ENCODE results near the gene CHRNA9.

Gene CHRNA9

DNA sequence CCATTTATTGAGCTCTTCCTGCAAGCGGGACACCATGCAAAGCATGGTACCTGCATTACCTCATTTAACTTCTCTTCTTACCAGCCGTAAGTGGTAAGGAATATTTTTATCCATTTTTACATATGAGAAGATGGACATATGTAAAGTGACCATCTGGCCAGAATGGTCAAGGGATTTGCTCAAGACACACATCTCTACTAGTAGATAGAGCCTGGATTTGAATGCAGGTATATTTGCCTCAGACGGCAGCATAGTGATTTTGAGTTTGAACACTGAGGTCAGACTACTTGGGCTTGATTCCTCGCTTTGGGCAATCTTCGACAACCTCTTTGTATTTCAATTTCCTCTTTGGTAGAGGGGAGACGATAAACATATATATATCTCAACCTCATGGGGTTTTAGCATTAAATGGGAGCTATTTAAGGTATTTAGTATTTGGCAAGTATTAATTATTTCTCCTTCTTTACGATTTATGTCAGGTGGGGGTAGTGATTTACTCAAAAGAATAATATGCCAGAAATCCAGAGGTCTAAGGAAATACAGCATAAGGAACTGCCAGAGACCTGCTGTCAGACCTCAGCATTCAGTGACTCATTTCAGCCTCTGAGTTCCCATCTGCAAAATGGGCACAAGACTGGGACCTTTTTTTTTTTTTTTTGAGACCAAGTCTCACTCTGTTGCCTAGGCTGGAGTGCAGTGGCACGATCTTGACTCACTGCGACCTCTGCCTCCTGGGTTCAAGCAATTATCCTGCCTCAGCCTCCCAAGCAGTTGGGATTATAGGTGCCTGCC is 34.6 kb upstream of the CHRNA9 start:
- Mint-ChIP-seq H3K27ac (ENCODE audit: low read depth) (peak overlapping the region; percentile 93), H3K4me3 (peak overlapping the region; percentile 53), H3K4me1 (peaks cover 54% of the 10 kb centered on the region), H3K36me3 (ENCODE audit: insufficient read depth) (peaks cover 12% of the 10 kb centered on the region), H3K27me3 (no peaks in the 10 kb centered on the region), H3K9me3 (no peaks in the 10 kb centered on the region)
- DNase-seq (ENCODE audit: low spot score in 2 of 2) (no peak), ATAC-seq (replicated peaks; ENCODE audit: extremely low read depth, poor library complexity, severe bottlenecking) (no peak)

GRCh38 chr4:40301603-40302002 is 33.5 kb upstream of the CHRNA9 start:
- DNase-seq (ENCODE audit: low spot score in 2 of 2) (peak; percentile 38 to 73), ATAC-seq (replicated peaks; ENCODE audit: extremely low read depth, poor library complexity, severe bottlenecking) (peak; percentile 83)
- peak overlapping the region; percentile 93 for H3K27ac Mint-ChIP-seq (ENCODE audit: low read depth)
- peaks cover 18% of the 10 kb centered on the region for H3K36me3 Mint-ChIP-seq (ENCODE audit: insufficient read depth)
- peaks cover 64% of the 10 kb centered on the region for H3K4me1 Mint-ChIP-seq
- no peaks in the 10 kb centered on the region for H3K9me3 Mint-ChIP-seq
- no peaks in the 10 kb centered on the region for H3K27me3 Mint-ChIP-seq
- H3K4me3 Mint-ChIP-seq, result peak overlapping the region; percentile 53

- H3K4me3 Mint-ChIP-seq, result no peak overlapping the region
Observed at GRCh38 chr4:40303751-40304150, 31.4 kb upstream of the CHRNA9 start.

GRCh38 chr4:40305328-40306170 is 29.6 kb upstream of the CHRNA9 start:
- H3K9me3 Mint-ChIP-seq, result no peaks in the 10 kb centered on the region
- H3K27ac Mint-ChIP-seq (ENCODE audit: low read depth), result peak overlapping the region; percentile 98
- ATAC-seq (replicated peaks; ENCODE audit: extremely low read depth, poor library complexity, severe bottlenecking), result peak; percentile 16
- H3K4me3 Mint-ChIP-seq, result peak overlapping the region; percentile 54
- no peaks in the 10 kb centered on the region for H3K27me3 Mint-ChIP-seq
- DNase-seq (ENCODE audit: low spot score in 2 of 2), result peak in 1 of 2 donors; percentile 56
- peaks cover 73% of the 10 kb centered on the region for H3K4me1 Mint-ChIP-seq
- H3K36me3 Mint-ChIP-seq (ENCODE audit: insufficient read depth), result peaks cover 30% of the 10 kb centered on the region

More at GRCh38 chr4:40303751-40304150, 31.4 kb upstream of the CHRNA9 start:
- no peak for ATAC-seq (replicated peaks; ENCODE audit: extremely low read depth, poor library complexity, severe bottlenecking)
- no peaks in the 10 kb centered on the region for H3K9me3 Mint-ChIP-seq
- no peaks in the 10 kb centered on the region for H3K27me3 Mint-ChIP-seq
- peaks cover 72% of the 10 kb centered on the region for H3K4me1 Mint-ChIP-seq
- no peak overlapping the region for H3K27ac Mint-ChIP-seq (ENCODE audit: low read depth)
- peaks cover 25% of the 10 kb centered on the region for H3K36me3 Mint-ChIP-seq (ENCODE audit: insufficient read depth)
- no peak for DNase-seq (ENCODE audit: low spot score in 2 of 2)

DNA sequence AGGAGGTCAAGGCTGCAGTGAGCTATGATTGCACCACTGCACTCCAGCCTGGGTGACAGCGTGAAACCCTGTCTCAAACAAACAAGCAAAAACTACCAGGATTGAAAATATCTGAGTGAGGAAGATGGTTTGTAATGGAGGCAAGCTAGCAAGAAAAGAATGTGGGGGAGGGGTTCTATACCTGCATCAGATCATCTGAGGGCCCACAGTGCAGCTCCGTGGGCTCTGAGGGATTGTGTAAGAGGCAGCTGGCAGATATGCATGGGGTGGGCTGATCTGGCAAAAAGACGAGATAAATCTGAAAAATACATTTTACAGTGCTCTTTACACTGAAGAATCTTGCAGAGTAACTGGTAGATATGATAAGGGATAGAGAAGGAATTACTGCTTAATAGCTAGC is 28.9 kb upstream of the CHRNA9 start:
- no peak for DNase-seq (ENCODE audit: low spot score in 2 of 2)

GRCh38 chr4:40306976-40307375 is 28.2 kb upstream of the CHRNA9 start:
- Mint-ChIP-seq H3K27me3 (no peaks in the 10 kb centered on the region), H3K36me3 (ENCODE audit: insufficient read depth) (peaks cover 25% of the 10 kb centered on the region), H3K4me1 (peaks cover 60% of the 10 kb centered on the region), H3K4me3 (peak overlapping the region; percentile 54), H3K9me3 (no peaks in the 10 kb centered on the region), H3K27ac (ENCODE audit: low read depth) (peak overlapping the region; percentile 98)
- no peak for DNase-seq (ENCODE audit: low spot score in 2 of 2)
- ATAC-seq (replicated peaks; ENCODE audit: extremely low read depth, poor library complexity, severe bottlenecking), result no peak

More for the DNA sequence above, 28.9 kb upstream of the CHRNA9 start:
- ATAC-seq (replicated peaks; ENCODE audit: extremely low read depth, poor library complexity, severe bottlenecking), result no peak
- Mint-ChIP-seq H3K4me1 (peaks cover 68% of the 10 kb centered on the region), H3K4me3 (peak overlapping the region; percentile 54), H3K36me3 (ENCODE audit: insufficient read depth) (peaks cover 30% of the 10 kb centered on the region), H3K9me3 (no peaks in the 10 kb centered on the region), H3K27ac (ENCODE audit: low read depth) (peak overlapping the region; percentile 98), H3K27me3 (no peaks in the 10 kb centered on the region)

DNA sequence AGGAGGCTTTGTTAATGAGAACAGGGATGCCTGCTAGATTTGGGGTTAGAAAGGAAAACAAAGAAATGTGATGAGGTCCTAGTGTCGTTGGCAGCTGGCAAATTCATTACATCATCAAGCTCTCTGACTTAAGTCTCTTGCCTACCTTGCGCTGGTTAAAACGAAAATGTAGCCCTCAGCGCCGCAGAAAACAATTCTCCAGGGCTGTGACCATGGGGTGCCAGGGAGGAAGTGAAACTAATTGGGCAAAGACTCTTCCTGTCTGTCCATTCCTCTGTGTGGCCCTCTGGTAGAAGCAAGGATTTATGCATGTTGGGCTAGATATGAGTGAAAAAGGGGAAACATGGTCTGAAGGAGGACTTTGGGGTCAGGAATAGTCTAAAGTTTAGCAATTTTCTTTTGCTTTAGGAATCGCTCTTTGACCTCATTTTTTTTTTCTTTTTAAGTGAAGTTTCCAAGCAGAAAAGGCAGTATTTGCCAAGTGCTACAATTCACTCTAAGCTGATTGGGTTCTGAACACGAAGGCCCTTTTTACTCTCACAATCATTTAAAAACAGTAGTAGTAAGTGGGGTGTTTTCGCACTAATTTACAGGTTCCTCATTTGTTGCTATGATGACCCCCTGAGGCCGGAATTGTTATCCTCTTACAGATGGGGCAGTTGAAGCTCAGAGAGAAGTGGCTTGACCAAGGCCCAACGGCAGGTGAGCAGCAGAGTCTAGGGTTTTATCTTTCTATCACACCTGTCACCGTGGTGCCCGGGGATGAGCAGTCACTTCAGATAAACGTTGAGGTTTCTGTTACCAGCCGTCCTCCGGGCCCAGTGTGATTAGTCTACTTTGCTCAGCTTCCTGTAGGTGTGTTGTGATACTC is 27.3 kb upstream of the CHRNA9 start:
- peak in 1 of 2 donors; percentile 62 for DNase-seq (ENCODE audit: low spot score in 2 of 2)

GRCh38 chr4:40308528-40309122 is 26.5 kb upstream of the CHRNA9 start:
- Mint-ChIP-seq H3K9me3 (no peaks in the 10 kb centered on the region), H3K27me3 (no peaks in the 10 kb centered on the region), H3K4me1 (peaks cover 60% of the 10 kb centered on the region), H3K36me3 (ENCODE audit: insufficient read depth) (peaks cover 25% of the 10 kb centered on the region), H3K4me3 (peak overlapping the region; percentile 54), H3K27ac (ENCODE audit: low read depth) (peak overlapping the region; percentile 98)
- ATAC-seq (replicated peaks; ENCODE audit: extremely low read depth, poor library complexity, severe bottlenecking) (no peak), DNase-seq (ENCODE audit: low spot score in 2 of 2) (no peak)

More for the DNA sequence above, 27.3 kb upstream of the CHRNA9 start:
- Mint-ChIP-seq H3K27ac (ENCODE audit: low read depth) (peak overlapping the region; percentile 98), H3K4me3 (peak overlapping the region; percentile 54), H3K27me3 (no peaks in the 10 kb centered on the region), H3K4me1 (peaks cover 62% of the 10 kb centered on the region), H3K9me3 (no peaks in the 10 kb centered on the region), H3K36me3 (ENCODE audit: insufficient read depth) (peaks cover 25% of the 10 kb centered on the region)
- peak; percentile 62 for ATAC-seq (replicated peaks; ENCODE audit: extremely low read depth, poor library complexity, severe bottlenecking)

DNA sequence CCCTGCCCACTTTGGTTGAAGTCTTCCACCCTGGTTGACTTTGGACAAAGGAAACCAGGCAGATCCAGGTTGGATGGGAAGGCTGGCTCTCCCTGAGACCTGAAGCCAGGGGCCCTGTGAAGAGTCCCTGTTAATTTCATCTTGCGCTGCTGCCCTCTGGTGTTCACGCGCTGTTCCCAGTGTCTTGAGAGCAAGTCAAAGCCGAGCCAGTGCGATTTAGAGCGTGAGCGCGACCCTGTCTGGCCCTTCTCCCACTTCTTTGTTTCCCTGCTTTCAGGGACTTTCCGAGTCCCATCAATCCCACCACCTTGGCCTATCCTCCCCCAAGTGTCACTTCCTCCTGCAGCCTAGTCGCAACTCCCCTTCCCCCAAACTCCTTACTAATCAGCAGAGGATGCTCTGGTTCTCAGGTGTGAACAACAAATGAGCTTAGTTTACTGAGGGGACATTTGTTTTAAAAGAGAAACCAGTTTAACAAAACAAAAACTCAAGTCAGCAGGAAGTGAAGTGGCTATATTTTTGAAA is 25.8 kb upstream of the CHRNA9 start:
- Mint-ChIP-seq H3K27ac (ENCODE audit: low read depth) (peak overlapping the region; percentile 98), H3K36me3 (ENCODE audit: insufficient read depth) (peaks cover 25% of the 10 kb centered on the region), H3K9me3 (no peaks in the 10 kb centered on the region), H3K4me1 (peaks cover 60% of the 10 kb centered on the region), H3K4me3 (peak overlapping the region; percentile 54), H3K27me3 (no peaks in the 10 kb centered on the region)
- ATAC-seq (replicated peaks; ENCODE audit: extremely low read depth, poor library complexity, severe bottlenecking) (peak; percentile 57), DNase-seq (ENCODE audit: low spot score in 2 of 2) (peak; percentile 86 to 87)

GRCh38 chr4:40310225-40310624 is 24.9 kb upstream of the CHRNA9 start:
- Mint-ChIP-seq H3K36me3 (ENCODE audit: insufficient read depth) (peaks cover 21% of the 10 kb centered on the region), H3K4me1 (peaks cover 51% of the 10 kb centered on the region), H3K9me3 (no peaks in the 10 kb centered on the region), H3K4me3 (no peak overlapping the region), H3K27me3 (no peaks in the 10 kb centered on the region), H3K27ac (ENCODE audit: low read depth) (peak overlapping the region; percentile 98)
- DNase-seq (ENCODE audit: low spot score in 2 of 2) (no peak), ATAC-seq (replicated peaks; ENCODE audit: extremely low read depth, poor library complexity, severe bottlenecking) (no peak)

GRCh38 chr4:40311811-40312346 is 23.3 kb upstream of the CHRNA9 start:
- H3K9me3 Mint-ChIP-seq, result no peaks in the 10 kb centered on the region
- peaks cover 43% of the 10 kb centered on the region for H3K4me1 Mint-ChIP-seq
- peak overlapping the region; percentile 77 for H3K27ac Mint-ChIP-seq (ENCODE audit: low read depth)
- peaks cover 13% of the 10 kb centered on the region for H3K36me3 Mint-ChIP-seq (ENCODE audit: insufficient read depth)
- H3K4me3 Mint-ChIP-seq, result no peak overlapping the region
- H3K27me3 Mint-ChIP-seq, result no peaks in the 10 kb centered on the region
- ATAC-seq (replicated peaks; ENCODE audit: extremely low read depth, poor library complexity, severe bottlenecking), result no peak
- DNase-seq (ENCODE audit: low spot score in 2 of 2), result no peak

Measured in central memory CD8-positive, alpha-beta T cell (primary cell).